ENCODE data around the gene TLR2.

GRCh38 chr4:153684971-153685371 is 891 bp downstream of the TLR2 start:
- no peak for TF ChIP-seq CTCF (conservative IDR thresholded peaks at IDR 0.05)
- TF ChIP-seq ZFX (IDR thresholded peaks at IDR 0.05), result no peak
